Gastroesophageal sphincter (tissue), 4 donors: ENCODE data around the gene VSTM2L. TPM values are rescaled to one million over a fixed set of nuclear protein-coding genes. Genes with fewer than 3 reads are reported as not detected.

Experiments
- ATAC-seq: fragments of 150-250 bp; one replicate; pipeline ENCODE4 v1.9.1; 2016; ENCODE audit warnings: mild to moderate bottlenecking, moderate library complexity
- H3K27ac ChIP-seq, 4 donors: fragments of 200-600 bp; sonication (generic) in 3 of 4; 1 replicate in 3 of 4; 2 replicates in 1 of 4; pipeline ENCODE4 v1.5.1; 2016 to 2019
- H3K27me3 ChIP-seq: fragments of 200-600 bp; sonication (generic); one replicate; pipeline ENCODE4 v1.5.1; 2019
- H3K36me3 ChIP-seq, 2 donors: fragments of 200-600 bp; sonication (generic); one replicate each; pipeline ENCODE4 v1.5.1; 2019; ENCODE audit warnings: control low read depth in 1 of 2
- H3K4me1 ChIP-seq, 3 donors: fragments of 200-600 bp; sonication (generic); 1 replicate in 2 of 3; 2 replicates in 1 of 3; pipeline ENCODE4 v1.5.1; 2016 to 2019; ENCODE audit warnings: control low read depth in 2 of 3
- H3K4me3 ChIP-seq, 2 donors: fragments of 200-600 bp; sonication (generic); one replicate each; pipeline ENCODE4 v1.5.1; 2019; ENCODE audit warnings: mild to moderate bottlenecking in 1 of 2, moderate library complexity in 1 of 2
- H3K9me3 ChIP-seq, 3 donors: fragments of 200-600 bp; sonication (generic); one replicate each; pipeline ENCODE4 v1.5.1; 2017 to 2019; ENCODE audit warnings: control low read depth in 2 of 3
- CTCF ChIP-seq, 4 experiments: fragments of 200-600 bp in 2 of 4; fragments of 450-650 bp in 2 of 4; sonication (generic) in 1 of 4; IDR thresholded peaks; one replicate each; pipeline ENCODE4 v1.5.1; 2017 to 2019; ENCODE audit warnings: antibody characterized with exemption in 4 of 4, mild to moderate bottlenecking in 2 of 4, moderate library complexity in 2 of 4
- EP300 ChIP-seq: sonication (generic); formaldehyde crosslinking; IDR thresholded peaks from one replicate; pipeline ENCODE4 v1.6.1; 2017; ENCODE audit warnings: antibody characterized with exemption, mild to moderate bottlenecking
- POLR2A ChIP-seq, 2 donors: fragments of 450-650 bp; IDR thresholded peaks; one replicate each; pipeline ENCODE4 v1.6.1; 2017; ENCODE audit warnings: antibody characterized with exemption in 2 of 2, mild to moderate bottlenecking in 2 of 2, moderate library complexity in 1 of 2
- POLR2AphosphoS5 ChIP-seq: sonication (generic); formaldehyde crosslinking; IDR thresholded peaks from one replicate; pipeline ENCODE4 v1.6.1; 2017; ENCODE audit warnings: antibody characterized with exemption
- WGBS, 2 donors: methylation state at CpG; one replicate each; pipeline ENCODE4 v1.1.5; 2018; ENCODE audit warnings: low coverage in 1 of 2; 5-methylcytosine and 5-hydroxymethylcytosine counted together
- total RNA-seq, 4 donors: library from RNA; depleted of rRNA; stranded (reverse); fragments of >200 nt; gene quantifications; one replicate each; pipeline ENCODE4 v1.1.0, GENCODE V29; 2016

Gene VSTM2L
- total RNA-seq, 4 donors from 2014 or later: 0.94 to 8.5 (median 7.0) TPM

- WGBS, 2 donors: no CpG with 5 or more reads among the region's 13 CpGs
- no peak for ATAC-seq
- no peaks in the 10 kb centered on the region for H3K4me1 ChIP-seq
Observed at GRCh38 chr20:37890643-37891042, 12.3 kb upstream of the VSTM2L start.

GRCh38 chr20:37892001-37892400 lies 10.9 kb upstream of the VSTM2L start:
- Histone ChIP-seq H3K4me1 (peaks cover 0 to 4% (median 0%) of the 10 kb centered on the region in 3 donors), H3K27ac (no peak overlapping the region), H3K9me3 (no peaks in the 10 kb centered on the region), H3K36me3 (no peaks in the 10 kb centered on the region), H3K4me3 (no peak overlapping the region), H3K27me3 (no peaks in the 10 kb centered on the region)
- TF ChIP-seq EP300: no peak
- no peak for TF ChIP-seq POLR2A (IDR thresholded peaks at IDR 0.05)
- 47 to 50% methylated on average over 3 to 5 of the region's 9 CpGs for WGBS, 2 donors
- no peak for ATAC-seq

More at GRCh38 chr20:37890643-37891042, 12.3 kb upstream of the VSTM2L start:
- Histone ChIP-seq H3K4me3 (no peak overlapping the region), H3K27me3 (no peaks in the 10 kb centered on the region), H3K36me3 (no peaks in the 10 kb centered on the region), H3K9me3 (no peaks in the 10 kb centered on the region), H3K27ac (no peak overlapping the region)
- TF ChIP-seq EP300: no peak
- no peak for TF ChIP-seq POLR2A (IDR thresholded peaks at IDR 0.05)
- TF ChIP-seq POLR2AphosphoS5: no peak
- TF ChIP-seq CTCF (IDR thresholded peaks at IDR 0.05): no peak

GRCh38 chr20:37893566-37894241 lies 9.2 kb upstream of the VSTM2L start:
- 59 to 93% methylated on average over 2 to 5 of the region's 5 CpGs for WGBS, 2 donors
- Histone ChIP-seq H3K27me3 (no peaks in the 10 kb centered on the region), H3K4me3 (no peak overlapping the region), H3K4me1 (peaks cover 0 to 21% (median 0%) of the 10 kb centered on the region in 3 donors), H3K27ac (no peak overlapping the region), H3K36me3 (no peaks in the 10 kb centered on the region), H3K9me3 (no peaks in the 10 kb centered on the region)
- no peak for ATAC-seq
- TF ChIP-seq POLR2A (IDR thresholded peaks at IDR 0.05) (no peak), EP300 (no peak), POLR2AphosphoS5 (no peak), CTCF (IDR thresholded peaks at IDR 0.05) (no peak)

DNA sequence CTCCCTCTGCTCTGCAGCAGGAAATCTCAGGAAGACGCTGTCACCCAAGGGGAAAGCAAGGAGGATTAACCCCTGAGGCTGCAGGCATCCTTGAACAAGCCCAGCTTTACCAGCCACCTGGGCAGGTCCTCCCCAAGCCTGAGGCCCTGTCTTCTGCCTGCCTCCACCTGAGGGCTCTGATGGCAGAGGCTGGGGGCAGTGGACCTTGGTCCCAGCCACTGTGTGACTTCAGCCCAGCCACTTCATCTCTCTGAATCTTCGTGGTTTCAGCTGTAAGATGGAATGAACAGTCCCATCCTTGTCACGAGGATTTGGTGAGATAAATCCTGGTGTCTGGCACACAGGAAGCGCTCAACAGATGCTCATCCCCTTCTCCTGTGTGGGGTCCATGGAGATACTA lies 8.5 kb upstream of the VSTM2L start:
- Histone ChIP-seq H3K27me3 (no peaks in the 10 kb centered on the region), H3K36me3 (no peaks in the 10 kb centered on the region), H3K4me1 (peaks cover 0 to 27% (median 0%) of the 10 kb centered on the region in 3 donors), H3K4me3 (no peak overlapping the region), H3K9me3 (no peaks in the 10 kb centered on the region), H3K27ac (no peak overlapping the region)
- TF ChIP-seq CTCF (IDR thresholded peaks at IDR 0.05) (no peak), POLR2AphosphoS5 (no peak), EP300 (no peak), POLR2A (IDR thresholded peaks at IDR 0.05) (no peak)
- no peak for ATAC-seq
- 100% methylated on average over 1 of the region's 4 CpGs; no CpG with 5 or more reads in 1 of the 2 donors for WGBS, 2 donors

GRCh38 chr20:37895166-37895565 lies 7.8 kb upstream of the VSTM2L start:
- H3K4me1 ChIP-seq: peaks cover 0 to 27% (median 0%) of the 10 kb centered on the region in 3 donors
- no peak overlapping the region for H3K27ac ChIP-seq
- no peaks in the 10 kb centered on the region for H3K36me3 ChIP-seq
- H3K9me3 ChIP-seq: no peaks in the 10 kb centered on the region
- H3K4me3 ChIP-seq: no peak overlapping the region
- 93 to 97% methylated on average over 3 to 4 of the region's 6 CpGs for WGBS, 2 donors
- TF ChIP-seq POLR2AphosphoS5: no peak
- no peak for TF ChIP-seq CTCF (IDR thresholded peaks at IDR 0.05)
- TF ChIP-seq EP300: no peak
- no peak for TF ChIP-seq POLR2A (IDR thresholded peaks at IDR 0.05)
- no peak for ATAC-seq
- no peaks in the 10 kb centered on the region for H3K27me3 ChIP-seq
